ENCODE data around the gene DLGAP1.

Gene DLGAP1

DNA sequence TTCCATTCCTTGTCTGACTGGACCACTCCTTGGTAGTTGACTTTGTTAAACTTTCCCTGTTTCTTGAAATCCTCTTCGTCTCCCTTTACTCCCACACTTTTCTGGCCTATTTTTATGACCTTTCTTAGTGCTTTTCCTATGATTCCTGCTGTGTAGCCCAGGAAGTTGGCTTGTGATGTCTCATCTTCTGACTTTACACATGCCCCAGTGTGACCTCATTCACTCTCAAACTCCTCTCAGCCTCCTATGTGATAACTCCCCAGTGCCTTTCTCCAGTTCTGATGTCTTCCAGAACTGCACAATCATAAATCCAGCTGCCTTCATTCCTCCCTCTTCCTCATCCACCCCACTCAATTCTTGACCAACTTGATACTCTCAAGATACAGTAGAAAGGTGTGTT, 597.6 kb downstream of the DLGAP1 start:
- TF ChIP-seq, protein P1, sequence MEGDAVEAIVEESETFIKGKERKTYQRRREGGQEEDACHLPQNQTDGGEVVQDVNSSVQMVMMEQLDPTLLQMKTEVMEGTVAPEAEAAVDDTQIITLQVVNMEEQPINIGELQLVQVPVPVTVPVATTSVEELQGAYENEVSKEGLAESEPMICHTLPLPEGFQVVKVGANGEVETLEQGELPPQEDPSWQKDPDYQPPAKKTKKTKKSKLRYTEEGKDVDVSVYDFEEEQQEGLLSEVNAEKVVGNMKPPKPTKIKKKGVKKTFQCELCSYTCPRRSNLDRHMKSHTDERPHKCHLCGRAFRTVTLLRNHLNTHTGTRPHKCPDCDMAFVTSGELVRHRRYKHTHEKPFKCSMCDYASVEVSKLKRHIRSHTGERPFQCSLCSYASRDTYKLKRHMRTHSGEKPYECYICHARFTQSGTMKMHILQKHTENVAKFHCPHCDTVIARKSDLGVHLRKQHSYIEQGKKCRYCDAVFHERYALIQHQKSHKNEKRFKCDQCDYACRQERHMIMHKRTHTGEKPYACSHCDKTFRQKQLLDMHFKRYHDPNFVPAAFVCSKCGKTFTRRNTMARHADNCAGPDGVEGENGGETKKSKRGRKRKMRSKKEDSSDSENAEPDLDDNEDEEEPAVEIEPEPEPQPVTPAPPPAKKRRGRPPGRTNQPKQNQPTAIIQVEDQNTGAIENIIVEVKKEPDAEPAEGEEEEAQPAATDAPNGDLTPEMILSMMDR (IDR thresholded peaks at IDR 0.05; ENCODE audit: borderline replicate concordance, control extremely low read depth, extremely low read depth, insufficient read depth, missing control alignments), result no peak
- no peak for DNase-seq (ENCODE audit: low spot score)
- in situ Hi-C loops (cut with MboI; ENCODE audit: low sequenced_read_pairs, unreplicated experiment), result no loop called here

DNA sequence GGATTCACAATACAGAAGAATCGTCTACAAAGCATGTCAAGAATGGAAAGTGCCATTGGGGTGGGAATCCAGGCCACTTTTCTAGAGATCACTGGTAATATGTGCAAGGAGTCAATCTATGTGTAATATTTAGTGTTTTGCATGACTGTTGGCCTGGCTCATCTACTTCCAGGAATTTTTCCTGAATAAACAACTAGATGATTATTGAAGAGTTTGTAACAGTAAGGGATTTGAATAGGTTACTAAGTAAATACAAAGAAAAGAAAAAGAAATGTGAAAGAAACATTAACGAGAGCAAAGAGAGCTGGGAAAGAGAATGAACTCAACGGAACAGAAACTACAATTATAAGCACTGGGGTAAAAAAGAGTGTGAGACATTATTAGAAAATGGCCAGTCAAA, 599.1 kb downstream of the DLGAP1 start:
- TF ChIP-seq, protein P1 (IDR thresholded peaks at IDR 0.05; ENCODE audit: borderline replicate concordance, control extremely low read depth, extremely low read depth, insufficient read depth, missing control alignments), result no peak
- in situ Hi-C loops (cut with MboI; ENCODE audit: low sequenced_read_pairs, unreplicated experiment), result no loop called here
- DNase-seq (ENCODE audit: low spot score), result no peak

DNA sequence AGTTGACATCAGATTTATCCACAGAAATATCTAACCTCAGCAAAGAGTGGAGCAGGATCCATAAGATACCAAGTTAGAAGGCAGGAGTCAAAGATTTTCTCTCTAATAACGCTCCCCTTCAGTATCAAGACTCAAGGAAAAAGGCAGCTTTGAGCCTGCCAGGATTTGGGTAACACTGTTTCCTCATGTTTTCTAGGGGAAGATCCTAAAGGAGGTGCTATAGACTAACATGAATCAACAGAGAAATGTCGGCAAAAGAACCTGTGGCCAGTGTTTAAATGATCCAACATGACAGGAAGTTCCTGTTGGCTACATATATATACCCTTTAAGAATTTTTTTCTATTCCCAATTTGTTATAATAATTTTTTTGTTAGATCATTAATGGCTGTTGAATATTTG, 602.8 kb downstream of the DLGAP1 start:
- no peak for DNase-seq (ENCODE audit: low spot score)
- TF ChIP-seq, protein P1 (IDR thresholded peaks at IDR 0.05; ENCODE audit: borderline replicate concordance, control extremely low read depth, extremely low read depth, insufficient read depth, missing control alignments), result no peak
- in situ Hi-C loops (cut with MboI; ENCODE audit: low sequenced_read_pairs, unreplicated experiment), result no loop called here

DNA sequence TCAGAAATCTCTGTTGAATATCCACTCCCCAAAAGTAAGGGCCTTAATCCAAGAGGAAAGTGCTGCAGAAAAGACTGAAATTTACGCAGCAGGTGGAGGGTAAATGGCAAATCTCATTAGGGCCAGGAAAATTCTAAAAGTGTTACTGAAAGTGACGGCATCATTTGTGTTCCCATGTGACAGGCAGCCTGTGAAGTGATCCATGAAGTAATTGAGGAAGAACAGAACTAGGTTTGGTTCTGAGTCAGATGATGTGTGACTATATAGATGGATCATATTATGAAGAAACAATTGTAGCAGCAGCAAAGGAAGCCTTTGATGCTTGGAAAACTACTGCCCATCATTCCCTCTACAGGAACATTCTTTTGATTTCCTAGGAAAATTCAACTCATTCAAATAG, 603.9 kb downstream of the DLGAP1 start:
- TF ChIP-seq, protein P1 (IDR thresholded peaks at IDR 0.05; ENCODE audit: borderline replicate concordance, control extremely low read depth, extremely low read depth, insufficient read depth, missing control alignments), result no peak
- in situ Hi-C loops (cut with MboI; ENCODE audit: low sequenced_read_pairs, unreplicated experiment), result no loop called here

DNA sequence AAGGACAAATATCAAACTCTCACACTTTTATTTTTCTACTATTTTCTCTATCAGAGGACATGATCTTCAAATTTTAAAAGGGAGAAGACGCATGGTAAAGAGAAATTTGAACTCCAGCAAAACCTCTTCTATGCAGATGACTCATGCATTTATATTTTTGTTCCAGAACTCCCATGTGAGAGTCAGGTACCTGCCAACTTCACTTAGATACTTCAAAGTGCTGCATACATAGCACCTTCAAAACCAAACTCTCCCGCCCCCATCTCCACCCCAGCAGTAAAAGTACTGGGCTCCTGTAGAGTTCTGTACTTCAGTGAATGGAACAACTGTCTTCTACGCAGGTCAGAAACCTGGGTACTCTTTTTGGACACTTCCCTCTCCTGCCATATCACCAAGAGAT, 606.8 kb downstream of the DLGAP1 start:
- DNase-seq (ENCODE audit: low spot score), result no peak
- TF ChIP-seq, protein P1 (IDR thresholded peaks at IDR 0.05; ENCODE audit: borderline replicate concordance, control extremely low read depth, extremely low read depth, insufficient read depth, missing control alignments), result no peak
- in situ Hi-C loops (cut with MboI; ENCODE audit: low sequenced_read_pairs, unreplicated experiment), result no loop called here

More for the DNA sequence above, 603.9 kb downstream of the DLGAP1 start:
- no peak for DNase-seq (ENCODE audit: low spot score)

DNA sequence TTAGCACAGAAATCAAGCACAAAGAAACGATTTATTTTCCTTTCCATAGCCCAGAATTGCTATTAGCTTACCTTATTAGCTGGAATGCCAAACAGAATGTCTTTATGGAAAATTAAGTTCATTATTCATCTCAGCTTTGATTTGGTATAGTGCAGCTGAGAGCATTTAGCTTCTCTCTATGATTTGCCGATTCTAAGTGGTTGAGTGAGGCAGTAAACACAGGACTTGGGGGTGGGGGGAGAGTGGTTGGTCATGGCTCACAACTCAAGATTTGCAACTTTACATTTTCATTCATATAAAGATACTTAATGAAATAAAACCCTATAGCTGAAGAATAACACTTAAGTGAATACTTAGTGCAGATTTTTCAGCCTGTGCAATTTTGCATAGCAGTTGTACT, 609.9 kb downstream of the DLGAP1 start:
- in situ Hi-C loops (cut with MboI; ENCODE audit: low sequenced_read_pairs, unreplicated experiment), result no loop called here
- DNase-seq (ENCODE audit: low spot score), result no peak
- TF ChIP-seq, protein P1 (IDR thresholded peaks at IDR 0.05; ENCODE audit: borderline replicate concordance, control extremely low read depth, extremely low read depth, insufficient read depth, missing control alignments), result no peak

DNA sequence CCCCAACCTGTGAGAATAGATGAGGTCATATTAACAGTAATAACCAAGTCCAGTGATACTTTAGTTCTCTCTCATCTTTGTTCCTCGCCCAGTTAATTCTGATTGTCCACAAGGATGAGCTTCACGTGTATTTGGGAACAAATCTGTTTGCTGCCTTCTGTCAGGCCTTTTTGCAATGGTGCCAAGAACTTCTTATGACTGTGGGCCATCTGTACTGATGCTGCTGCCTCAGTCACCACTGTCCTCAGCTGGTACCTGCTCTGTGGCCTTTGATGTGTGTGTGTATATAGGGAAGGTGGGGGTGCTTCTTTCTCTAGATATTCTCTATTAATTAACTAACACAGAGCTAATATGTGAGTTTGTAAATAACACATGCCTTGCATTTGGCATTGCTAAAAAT, 612.3 kb downstream of the DLGAP1 start:
- TF ChIP-seq, protein P1 (IDR thresholded peaks at IDR 0.05; ENCODE audit: borderline replicate concordance, control extremely low read depth, extremely low read depth, insufficient read depth, missing control alignments), result no peak
- DNase-seq (ENCODE audit: low spot score), result no peak
- in situ Hi-C loops (cut with MboI; ENCODE audit: low sequenced_read_pairs, unreplicated experiment), result no loop called here
